BJ (cell line): ENCODE results near the gene ZNF641. TPM values are rescaled to one million over a fixed set of nuclear protein-coding genes. Genes with fewer than 3 reads are reported as not detected.
A peak's percentile ranks its signal among the peaks of the same experiment; 100 is the strongest.
"Not testable (repeated sequence)": the region's sequence is repeated elsewhere in the genome, so short reads cannot be mapped to it uniquely, and the experiment has no call there.

Experiments
- CTCF ChIA-PET: fragments of 350-600 bp; formaldehyde crosslinking; extraction: SDS; loops from one replicate; lab custom pipeline; 2021; ENCODE audit warnings: antibody characterized with exemption, inconsistent platforms; lab: Yijun Ruan, JAX
- POLR2A ChIA-PET: fragments of 300-600 bp; sonication (Branson Sonifier 250); formaldehyde crosslinking; extraction: SDS; loops from one replicate; lab custom pipeline; 2021; ENCODE audit warnings: antibody characterized with exemption; lab: Charles Lee
- DNase-seq: peaks from one replicate; pipeline ENCODE4 v3.0.0-alpha.2; 2011; ENCODE audit warnings: low read depth
- H3K27me3 ChIP-seq: 2 replicates; pipeline ENCODE4 v1.6.0; 2011; ENCODE audit warnings: low read length; ENCODE audit not compliant: control insufficient read depth, insufficient read depth
- H3K36me3 ChIP-seq: 2 replicates; pipeline ENCODE4 v1.5.1; 2011; ENCODE audit warnings: low read length; ENCODE audit not compliant: control insufficient read depth, insufficient read depth
- H3K4me3 ChIP-seq: 2 replicates; pipeline ENCODE4 v1.5.1; 2011; ENCODE audit warnings: low read depth, mild to moderate bottlenecking, control low read depth, low read length
- polyA plus RNA-seq: library from polyadenylated mRNA; depleted of rRNA; stranded (reverse); fragments of >200 nt; gene quantifications from 2 replicates; pipeline ENCODE4 v1.2.3, GENCODE V29; 2011
- TF ChIP-seq, protein P1 (sequence below): IDR thresholded peaks from 2 replicates; pipeline ENCODE4 v1.5.1; 2011; ENCODE audit warnings: low read depth, mild to moderate bottlenecking, control low read depth, inconsistent platforms, low read length, moderate library complexity; ENCODE audit not compliant: insufficient read depth

Gene ZNF641
- polyA plus RNA-seq, 1 experiment = 7.6 TPM

DNA sequence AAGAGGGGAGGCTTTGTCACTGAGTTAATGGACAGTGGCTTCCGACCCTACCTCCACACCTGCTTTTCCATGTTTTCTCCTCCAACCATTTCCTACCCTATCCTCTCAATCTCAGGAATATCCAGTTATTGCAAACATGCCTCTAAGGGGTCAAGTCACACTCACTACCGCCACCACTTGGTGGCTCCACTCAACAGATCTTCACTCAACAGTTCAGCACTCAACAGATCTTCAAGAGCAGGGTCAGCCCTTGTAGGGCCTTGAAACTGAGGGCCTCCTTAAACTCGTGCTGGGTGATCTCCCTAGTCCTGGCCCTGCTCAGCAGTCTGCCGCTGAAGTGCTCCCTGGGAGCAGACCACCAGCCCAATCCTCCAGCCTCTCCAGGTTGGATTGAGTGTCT lies 14.2 kb downstream of the ZNF641 start:
- Histone ChIP-seq H3K36me3 (no peaks in the 10 kb centered on the region), H3K27me3 (no peaks in the 10 kb centered on the region), H3K4me3 (no peak overlapping the region)
- CTCF ChIA-PET = no interaction called here
- TF ChIP-seq, protein P1, sequence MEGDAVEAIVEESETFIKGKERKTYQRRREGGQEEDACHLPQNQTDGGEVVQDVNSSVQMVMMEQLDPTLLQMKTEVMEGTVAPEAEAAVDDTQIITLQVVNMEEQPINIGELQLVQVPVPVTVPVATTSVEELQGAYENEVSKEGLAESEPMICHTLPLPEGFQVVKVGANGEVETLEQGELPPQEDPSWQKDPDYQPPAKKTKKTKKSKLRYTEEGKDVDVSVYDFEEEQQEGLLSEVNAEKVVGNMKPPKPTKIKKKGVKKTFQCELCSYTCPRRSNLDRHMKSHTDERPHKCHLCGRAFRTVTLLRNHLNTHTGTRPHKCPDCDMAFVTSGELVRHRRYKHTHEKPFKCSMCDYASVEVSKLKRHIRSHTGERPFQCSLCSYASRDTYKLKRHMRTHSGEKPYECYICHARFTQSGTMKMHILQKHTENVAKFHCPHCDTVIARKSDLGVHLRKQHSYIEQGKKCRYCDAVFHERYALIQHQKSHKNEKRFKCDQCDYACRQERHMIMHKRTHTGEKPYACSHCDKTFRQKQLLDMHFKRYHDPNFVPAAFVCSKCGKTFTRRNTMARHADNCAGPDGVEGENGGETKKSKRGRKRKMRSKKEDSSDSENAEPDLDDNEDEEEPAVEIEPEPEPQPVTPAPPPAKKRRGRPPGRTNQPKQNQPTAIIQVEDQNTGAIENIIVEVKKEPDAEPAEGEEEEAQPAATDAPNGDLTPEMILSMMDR = peak; percentile 4; the same call in 1 of the 2 replicates
- no peak for DNase-seq
- POLR2A ChIA-PET = no interaction called here

DNA sequence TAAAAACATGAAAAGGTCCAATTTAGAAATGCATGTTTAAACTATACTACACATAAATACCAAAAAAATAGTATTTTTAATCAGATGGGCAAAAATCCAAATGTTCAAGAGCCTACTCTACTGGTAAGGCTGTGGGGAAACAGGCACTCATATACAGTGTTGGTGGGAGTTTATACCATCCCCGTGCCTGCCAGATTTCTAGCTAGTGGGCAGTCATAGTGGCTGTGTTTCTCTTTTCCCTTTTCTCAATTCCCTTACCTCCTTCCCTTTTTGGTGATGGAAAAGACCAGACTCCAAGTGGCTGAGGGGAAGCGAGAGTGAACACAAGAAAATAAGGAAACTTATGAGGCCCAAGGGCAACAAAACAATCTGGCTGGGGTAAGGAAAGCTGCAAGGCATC lies 14.7 kb downstream of the ZNF641 start:
- TF ChIP-seq, protein P1 = no peak
- no peak overlapping the region for H3K4me3 ChIP-seq
- ChIA-PET POLR2A (no interaction called here), CTCF (no interaction called here)
- no peaks in the 10 kb centered on the region for H3K27me3 ChIP-seq
- DNase-seq = no peak
- no peaks in the 10 kb centered on the region for H3K36me3 ChIP-seq

DNA sequence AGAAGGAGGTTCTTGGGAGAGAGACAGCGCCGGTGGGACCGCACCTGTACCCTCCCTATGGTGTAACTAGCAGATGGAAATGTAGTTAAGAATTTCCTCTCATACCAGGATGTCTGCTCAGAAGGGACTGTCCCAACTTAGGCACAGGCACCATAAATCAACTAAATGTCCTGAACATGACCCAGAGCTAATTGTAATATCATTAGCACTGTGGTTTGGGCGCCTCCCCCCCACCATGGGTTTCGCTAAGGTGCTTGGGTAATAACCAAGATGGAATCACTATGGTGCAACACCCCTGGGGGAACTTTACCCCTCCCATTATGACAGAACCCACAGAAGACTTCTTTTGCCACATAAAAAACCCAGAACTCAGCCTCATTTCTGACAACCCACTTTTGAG lies 15.9 kb downstream of the ZNF641 start:
- H3K4me3 ChIP-seq = no peak overlapping the region
- H3K27me3 ChIP-seq = no peaks in the 10 kb centered on the region
- no peak for DNase-seq
- TF ChIP-seq, protein P1 = no peak
- ChIA-PET CTCF (no interaction called here), POLR2A (no interaction called here)
- no peaks in the 10 kb centered on the region for H3K36me3 ChIP-seq

DNA sequence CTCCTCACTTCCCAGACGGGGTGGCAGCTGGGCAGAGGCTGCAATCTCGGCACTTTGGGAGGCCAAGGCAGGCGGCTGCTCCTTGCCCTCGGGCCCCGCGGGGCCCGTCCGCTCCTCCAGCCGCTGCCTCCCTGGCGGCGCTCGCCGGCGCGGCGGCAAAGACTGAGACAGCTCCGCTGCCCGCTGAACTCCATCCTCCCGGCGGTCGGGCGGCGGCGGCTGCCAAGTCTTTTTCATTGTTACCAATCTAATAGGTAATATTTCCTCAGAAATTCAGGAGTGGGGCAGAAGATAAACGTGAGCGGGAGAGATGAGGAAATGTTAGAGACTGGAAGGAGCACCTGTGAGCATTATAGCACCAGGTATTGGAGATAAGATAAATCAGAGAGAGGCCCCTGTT lies 17.0 kb downstream of the ZNF641 start:
- POLR2A ChIA-PET, CTCF ChIA-PET, H3K4me3 ChIP-seq, H3K36me3 ChIP-seq, H3K27me3 ChIP-seq, DNase-seq: not testable (repeated sequence)

DNA sequence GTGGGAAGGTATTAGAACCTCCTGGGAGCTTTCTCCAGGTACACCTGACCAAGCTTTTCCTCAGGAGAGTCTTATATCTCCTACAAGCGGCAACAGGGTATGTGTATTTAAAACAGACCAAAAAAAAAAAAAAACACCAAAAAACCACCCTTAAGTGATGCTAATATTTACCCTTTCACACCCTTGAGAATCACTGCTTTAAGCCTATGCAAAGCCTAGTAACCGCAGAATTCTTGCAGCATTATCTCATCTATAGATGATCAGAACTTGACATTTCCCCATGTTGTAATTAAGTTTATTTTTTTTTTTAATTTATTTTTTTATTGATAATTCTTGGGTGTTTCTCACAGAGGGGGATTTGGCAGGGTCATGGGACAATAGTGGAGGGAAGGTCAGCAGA lies 19.3 kb downstream of the ZNF641 start:
- TF ChIP-seq, protein P1 = no peak
- H3K36me3 ChIP-seq = no peaks in the 10 kb centered on the region
- POLR2A ChIA-PET = no interaction called here
- CTCF ChIA-PET = interaction anchor here (0.9 kb wide), 1 partner anchor 11 kb away, joined by 3 read pairs; no protein-coding TSS in a partner anchor
- DNase-seq = no peak
- no peak overlapping the region for H3K4me3 ChIP-seq
- H3K27me3 ChIP-seq = no peaks in the 10 kb centered on the region

DNA sequence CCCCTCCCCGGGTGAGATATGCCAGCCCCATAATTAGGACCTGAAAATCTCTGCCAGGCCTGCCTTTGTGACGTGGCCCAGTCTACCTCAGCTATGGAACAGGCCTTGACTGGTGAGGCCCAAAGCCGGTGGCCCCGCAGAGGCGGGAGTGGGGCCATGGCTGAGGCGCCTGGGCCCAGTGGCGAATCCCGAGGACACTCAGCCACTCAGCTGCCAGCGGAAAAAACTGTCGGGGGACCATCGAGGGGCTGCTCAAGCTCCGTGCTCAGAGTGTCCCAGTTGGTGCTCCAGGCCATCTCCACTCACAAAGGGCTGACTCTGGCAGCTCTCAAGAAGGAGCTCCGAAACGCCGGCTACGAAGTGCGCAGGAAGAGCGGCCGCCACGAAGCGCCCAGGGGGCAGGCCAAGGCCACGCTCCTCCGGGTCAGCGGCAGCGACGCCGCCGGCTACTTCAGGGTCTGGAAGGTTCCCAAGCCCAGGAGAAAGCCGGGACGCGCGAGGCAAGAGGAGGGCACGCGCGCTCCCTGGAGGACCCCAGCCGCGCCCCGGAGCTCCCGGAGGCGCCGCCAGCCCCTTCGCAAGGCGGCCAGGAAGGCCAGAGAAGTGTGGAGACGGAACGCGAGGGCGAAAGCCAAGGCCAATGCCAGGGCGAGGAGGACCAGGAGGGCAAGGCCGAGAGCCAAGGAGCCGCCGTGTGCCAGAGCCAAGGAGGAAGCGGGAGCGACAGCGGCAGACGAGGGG lies 21.4 kb downstream of the ZNF641 start:
- POLR2A ChIA-PET = no interaction called here
- Histone ChIP-seq H3K27me3 (no peaks in the 10 kb centered on the region), H3K36me3 (no peaks in the 10 kb centered on the region), H3K4me3 (no peak overlapping the region)
- CTCF ChIA-PET = no interaction called here
- TF ChIP-seq, protein P1 = no peak
- no peak for DNase-seq
